HG03520 (cell line): ENCODE data around the gene TPO.
"Not testable (repeated sequence)": the region's sequence is repeated elsewhere in the genome, so short reads cannot be mapped to it uniquely, and the experiment has no call there.

Experiments used
- ATAC-seq: cut with Tn5 transposase; IDR thresholded peaks from one replicate; pipeline ENCODE4 v1.9.1; 2021; ENCODE audit warnings: mild to moderate bottlenecking, moderate library complexity; ENCODE audit not compliant: unreplicated experiment

Gene TPO

DNA sequence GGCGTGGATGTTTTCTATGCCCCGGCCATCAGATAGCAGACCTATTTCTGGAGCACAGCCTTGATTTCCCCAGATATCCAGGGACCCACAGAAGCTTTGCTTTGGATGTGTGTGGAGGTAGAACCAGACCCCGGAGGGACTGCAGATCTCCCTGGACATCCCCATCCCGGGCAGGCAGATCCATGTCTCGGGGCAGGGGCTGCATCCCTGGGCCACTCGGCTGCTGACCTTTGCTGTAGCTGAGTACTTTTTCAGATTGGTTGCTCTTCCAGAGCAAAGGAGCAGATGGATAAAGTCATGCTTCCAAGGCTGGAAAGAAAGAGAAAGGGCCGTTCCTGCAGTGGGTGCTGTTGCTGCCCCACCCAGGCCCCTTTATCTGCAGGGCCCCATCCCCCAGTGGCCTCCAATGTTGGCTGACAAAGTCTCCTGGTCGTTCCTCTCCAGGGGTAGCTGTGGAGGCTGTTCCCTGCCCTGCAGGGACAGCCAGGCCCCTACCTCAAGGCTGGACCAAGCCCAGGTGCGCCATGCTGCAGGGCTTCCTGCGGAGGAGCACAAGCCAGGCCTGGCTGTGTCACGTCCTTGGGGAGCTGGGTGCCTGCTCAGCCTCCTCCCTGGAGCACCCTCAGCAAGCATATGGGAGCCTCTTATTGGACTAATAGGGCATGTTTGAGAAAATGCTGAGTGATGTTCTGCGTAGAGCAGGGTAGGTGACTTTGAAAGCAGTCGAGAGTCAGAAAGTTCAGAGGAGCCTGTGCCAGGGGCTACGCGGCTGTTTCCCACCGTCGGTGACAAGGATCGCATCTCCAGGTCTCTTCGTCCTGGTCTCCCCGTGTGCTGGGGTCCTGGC is 68.4 kb downstream of the TPO start:
- no peak for ATAC-seq

GRCh38 chr2:1482253-1482675 is 69.0 kb downstream of the TPO start:
- ATAC-seq = no peak

- no peak for ATAC-seq
Measured at GRCh38 chr2:1482981-1483380, 69.7 kb downstream of the TPO start.

DNA sequence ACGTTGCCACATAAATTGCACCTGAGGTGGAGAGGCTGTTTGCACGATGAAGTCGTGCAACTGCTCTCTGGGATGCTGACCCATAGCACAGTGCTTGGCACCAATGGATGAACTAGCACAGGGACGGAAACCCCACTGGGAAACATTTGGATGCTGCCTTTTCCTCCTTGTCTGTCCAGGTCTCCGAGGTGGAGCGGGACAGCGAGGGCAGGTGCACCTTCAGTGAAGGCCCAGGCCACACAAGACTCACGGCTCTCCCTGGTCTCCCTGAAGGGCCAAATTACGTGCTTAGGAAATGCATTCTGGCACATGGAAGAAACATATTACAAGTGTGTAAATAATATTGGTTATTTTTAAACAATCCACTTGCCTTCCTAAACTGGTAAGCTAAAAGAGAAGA is 70.3 kb downstream of the TPO start:
- no peak for ATAC-seq

GRCh38 chr2:1484131-1484884 is 71.0 kb downstream of the TPO start:
- no peak for ATAC-seq

DNA sequence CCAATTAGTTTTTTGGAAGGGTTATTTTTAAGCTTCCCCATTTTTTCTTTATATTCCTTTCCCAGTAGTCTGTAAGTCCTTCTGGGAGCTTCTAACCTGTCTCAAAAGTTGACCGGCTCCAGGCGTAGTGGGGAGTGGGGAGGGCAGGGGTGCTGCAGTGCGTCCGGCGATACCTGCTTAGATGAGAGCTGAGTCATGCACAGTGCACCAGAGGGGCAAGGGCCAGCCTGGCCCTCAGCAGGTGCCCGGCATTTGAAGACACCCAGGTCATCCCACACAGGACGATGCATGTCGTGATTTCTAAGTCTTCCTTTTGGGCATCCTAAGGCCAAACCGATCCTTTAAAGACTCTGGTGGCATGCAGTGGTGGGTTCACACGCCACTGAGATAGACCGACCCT is 73.4 kb downstream of the TPO start:
- no peak for ATAC-seq

DNA sequence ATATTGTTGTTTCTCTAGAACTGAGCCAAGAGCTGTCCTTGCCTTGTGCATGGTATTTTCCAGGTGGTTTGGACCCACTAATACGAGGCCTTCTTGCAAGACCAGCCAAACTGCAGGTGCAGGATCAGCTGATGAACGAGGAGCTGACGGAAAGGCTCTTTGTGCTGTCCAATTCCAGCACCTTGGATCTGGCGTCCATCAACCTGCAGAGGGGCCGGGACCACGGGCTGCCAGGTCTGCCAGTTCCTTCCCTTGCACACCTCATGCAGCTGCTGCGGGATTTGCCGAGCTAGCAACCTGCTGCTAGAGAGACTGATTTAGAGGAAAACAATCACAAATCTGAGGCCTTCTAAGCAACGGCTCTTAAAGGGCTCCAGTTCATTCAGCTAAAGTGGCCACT is 74.5 kb downstream of the TPO start:
- ATAC-seq = no peak

DNA sequence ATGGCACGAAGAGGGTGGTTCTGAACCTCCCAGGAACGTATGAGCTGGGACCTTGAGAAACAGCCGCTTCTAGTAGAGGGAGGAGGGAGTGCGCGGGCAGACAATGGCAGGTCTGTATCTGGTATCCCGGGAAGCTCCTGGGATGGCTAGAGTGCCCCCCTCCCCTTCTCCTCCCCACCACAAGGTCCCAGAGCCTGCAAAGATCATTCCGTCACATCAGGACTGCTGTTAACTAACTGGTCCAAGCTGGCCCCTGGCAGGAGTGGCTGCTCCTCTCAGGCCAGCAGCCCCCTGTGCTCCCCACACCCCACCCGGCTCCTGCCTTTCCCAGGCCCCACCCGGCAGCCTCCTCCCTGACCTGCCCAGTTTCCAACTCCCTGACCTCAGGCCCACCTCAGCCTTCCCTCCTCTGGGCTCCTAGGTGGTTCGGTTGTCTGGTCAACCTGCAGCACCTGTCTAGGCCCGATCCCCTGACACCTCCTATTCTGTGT is 75.0 kb downstream of the TPO start:
- ATAC-seq = no peak

DNA sequence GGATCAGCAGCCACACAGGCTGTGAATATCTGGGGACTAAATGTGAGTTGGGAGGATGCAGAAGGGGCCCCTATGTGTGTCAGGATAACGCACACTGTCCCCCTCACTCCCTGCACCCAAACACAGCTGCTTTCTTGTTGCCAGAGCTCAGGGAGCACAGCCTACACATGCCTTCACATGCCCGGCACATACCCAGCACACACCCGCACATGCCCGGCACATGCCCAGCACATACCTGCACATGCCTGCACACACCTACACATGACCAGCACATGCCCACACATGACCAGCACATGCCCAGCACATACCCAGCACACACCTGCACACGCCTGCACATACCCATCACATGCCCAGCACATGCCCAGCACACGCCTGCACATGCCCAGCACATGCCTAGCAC is 75.6 kb downstream of the TPO start:
- ATAC-seq = no peak

DNA sequence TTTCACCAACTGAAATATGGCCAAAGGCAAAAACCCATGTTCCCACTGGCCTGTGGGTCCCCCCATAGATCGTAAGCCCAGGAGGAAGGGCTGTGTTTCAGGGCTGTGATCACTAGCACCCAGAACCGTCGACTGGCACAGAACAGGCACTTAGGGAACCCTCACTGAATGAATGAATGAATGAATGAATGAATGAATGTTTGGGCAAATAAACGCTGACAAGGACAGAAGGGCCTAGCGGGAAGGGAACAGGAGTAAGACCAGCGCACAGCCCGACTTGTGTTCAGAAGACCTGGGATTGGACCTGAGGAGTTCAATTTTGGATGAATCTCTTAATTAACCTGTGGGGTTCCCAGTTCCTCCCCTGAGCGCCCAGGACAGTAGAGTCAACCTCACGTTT is 76.2 kb downstream of the TPO start:
- no peak for ATAC-seq

DNA sequence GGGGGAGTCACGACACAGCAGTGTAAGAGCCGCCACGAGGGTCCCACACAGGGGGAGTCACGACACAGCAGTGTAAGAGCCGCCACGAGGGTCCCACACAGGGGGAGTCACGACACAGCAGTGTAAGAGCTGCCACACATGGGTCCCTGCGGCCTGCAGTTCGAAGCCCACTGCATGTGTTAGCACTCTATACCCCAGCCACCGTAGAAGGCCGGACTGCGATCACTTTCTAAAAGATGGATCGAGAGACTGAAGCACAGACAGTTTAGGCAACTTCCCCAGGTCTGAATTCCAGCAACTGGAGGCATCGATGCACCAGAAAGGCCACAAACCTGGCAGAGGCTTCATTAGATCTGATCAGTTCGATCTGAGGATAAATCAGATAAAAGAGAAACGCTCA is 77.1 kb downstream of the TPO start:
- not testable (repeated sequence) for ATAC-seq

DNA sequence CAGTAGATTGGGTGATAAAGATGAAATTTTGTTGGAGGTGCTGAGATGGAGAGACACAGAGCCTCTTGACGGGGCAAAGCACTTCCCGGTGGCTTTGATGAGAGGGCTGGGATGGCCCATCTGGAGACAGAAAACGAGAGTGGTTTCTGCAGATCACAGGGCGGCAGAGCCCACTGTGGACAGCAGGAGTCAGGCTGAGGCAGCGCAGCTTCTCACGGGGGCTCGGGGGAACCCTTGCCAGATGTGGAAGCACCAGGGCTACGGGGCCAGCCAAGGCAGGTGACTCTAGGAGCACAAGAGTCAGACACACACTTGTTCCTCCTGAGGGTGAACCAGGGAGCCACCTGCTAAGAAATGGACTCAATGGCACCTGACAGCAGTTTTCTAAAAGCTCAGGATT is 78.5 kb downstream of the TPO start:
- ATAC-seq = no peak

- not testable (repeated sequence) for ATAC-seq
Measured at GRCh38 chr2:1492231-1492630, 79.0 kb downstream of the TPO start.

- no peak for ATAC-seq
Measured at GRCh38 chr2:1492711-1493430, 79.6 kb downstream of the TPO start.

DNA sequence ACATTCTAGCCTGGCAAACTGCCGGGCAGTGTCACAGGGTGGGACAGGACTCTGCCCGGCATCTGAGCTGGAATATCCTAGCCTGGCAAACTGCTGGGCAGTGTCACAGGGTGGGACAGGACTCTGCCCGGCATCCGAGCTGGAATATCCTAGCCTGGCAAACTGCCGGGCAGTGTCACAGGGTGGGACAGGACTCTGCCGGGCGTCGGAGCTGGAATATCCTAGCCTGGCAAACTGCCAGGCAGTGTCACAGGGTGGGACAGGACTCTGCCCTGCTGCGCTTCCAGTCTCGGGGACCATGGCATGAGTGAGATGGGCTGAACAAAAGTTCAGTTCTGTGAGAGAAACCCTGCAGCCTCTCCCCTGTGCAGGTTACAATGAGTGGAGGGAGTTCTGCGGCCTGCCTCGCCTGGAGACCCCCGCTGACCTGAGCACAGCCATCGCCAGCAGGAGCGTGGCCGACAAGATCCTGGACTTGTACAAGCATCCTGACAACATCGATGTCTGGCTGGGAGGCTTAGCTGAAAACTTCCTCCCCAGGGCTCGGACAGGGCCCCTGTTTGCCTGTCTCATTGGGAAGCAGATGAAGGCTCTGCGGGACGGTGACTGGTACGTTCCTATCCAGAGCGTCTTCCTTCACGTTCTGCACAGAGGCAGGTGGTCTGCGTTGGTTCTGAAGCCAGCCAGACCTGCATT is 80.3 kb downstream of the TPO start:
- ATAC-seq = no peak

DNA sequence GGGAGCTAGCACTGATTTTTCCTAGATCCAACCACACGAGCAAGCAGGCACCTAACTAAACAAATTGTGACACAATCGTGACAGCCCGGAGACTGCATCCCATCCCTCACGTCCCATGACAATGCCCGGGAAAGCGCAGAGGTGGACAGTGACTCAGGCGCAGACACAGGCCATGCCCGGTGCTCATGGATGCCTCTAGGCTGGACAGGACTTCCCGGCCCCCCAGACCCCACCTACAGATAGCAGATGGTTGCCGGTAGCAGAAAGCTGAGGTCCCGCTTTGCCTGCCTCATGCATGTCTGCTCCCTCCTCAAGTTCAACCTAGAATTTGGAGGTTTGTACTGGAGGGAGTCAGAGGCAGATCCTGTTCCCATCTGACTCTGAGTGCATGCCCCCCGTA is 81.0 kb downstream of the TPO start:
- ATAC-seq = no peak

- no peak for ATAC-seq
Measured at GRCh38 chr2:1494906-1495305, 81.6 kb downstream of the TPO start.

DNA sequence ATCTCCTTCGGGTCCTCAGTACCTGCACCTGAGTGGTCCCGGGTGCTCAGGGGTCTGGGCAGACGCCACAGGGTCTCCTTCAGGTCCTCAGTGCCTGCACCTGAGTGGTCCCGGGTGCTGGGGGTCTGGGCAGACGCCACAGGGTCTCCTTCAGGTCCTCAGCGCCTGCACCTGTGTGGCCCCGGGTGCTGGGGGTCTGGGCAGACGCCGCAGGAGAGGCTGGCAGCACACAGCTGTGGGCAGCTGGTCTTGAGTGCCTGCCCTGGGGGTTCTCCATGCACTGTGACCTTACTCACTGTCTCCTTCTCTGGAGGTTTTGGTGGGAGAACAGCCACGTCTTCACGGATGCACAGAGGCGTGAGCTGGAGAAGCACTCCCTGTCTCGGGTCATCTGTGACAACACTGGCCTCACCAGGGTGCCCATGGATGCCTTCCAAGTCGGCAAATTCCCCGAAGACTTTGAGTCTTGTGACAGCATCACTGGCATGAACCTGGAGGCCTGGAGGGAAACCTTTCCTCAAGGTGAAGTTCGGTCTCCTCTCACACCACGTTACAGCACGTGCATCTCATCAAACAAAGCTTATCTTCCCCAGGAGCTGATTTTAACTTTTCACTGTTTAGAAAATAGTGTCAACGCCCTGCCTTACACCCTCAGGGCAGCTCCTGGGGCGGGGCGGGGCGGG is 82.6 kb downstream of the TPO start:
- no peak for ATAC-seq

DNA sequence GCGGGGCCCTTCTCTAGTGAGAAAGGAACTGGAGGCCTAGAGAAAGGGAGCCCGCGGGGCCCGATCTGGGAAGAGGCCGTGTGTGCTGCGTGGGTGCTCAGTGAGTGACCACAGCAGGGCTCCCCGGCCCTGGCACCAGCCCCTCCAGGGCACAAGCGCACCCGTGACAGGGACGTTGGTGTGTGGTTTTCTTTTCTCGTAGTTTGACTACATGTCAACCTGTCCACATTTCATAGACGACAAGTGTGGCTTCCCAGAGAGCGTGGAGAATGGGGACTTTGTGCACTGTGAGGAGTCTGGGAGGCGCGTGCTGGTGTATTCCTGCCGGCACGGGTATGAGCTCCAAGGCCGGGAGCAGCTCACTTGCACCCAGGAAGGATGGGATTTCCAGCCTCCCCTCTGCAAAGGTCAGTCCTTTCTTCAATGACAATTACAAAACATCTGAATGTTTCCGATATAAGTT is 83.1 kb downstream of the TPO start:
- ATAC-seq = no peak

DNA sequence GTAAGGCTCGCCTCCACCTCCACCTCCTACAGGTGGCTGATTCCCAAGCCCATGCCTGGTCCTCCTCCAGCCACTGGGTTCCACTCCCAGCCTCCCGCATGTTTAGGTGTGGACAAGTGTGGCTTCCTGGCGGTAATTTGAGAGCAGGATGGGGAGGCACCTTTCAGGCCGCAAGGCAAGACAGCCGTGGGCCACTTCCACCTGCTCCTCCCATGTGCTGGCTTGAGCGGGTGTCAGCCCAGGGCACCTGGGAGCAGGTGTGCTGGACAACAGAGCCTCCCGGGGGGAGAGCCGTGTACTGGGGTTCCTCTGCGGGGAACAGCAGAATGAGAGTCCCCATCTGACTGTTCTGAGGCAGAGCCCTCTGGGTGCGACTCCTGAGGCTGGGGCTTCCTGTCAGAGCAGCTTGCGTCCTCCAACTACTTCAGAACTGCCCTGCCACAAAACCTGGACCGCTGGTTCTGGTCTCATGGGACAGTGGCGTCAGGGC is 83.9 kb downstream of the TPO start:
- no peak for ATAC-seq
